HG03342 (cell line): ENCODE results near the gene SLC24A3.

Experiments used
- ATAC-seq: cut with Tn5 transposase; IDR thresholded peaks from one replicate; pipeline ENCODE4 v1.9.1; 2021; ENCODE audit warnings: mild to moderate bottlenecking, moderate library complexity; ENCODE audit not compliant: unreplicated experiment

SLC24A3 gene

GRCh38 chr20:19236371-19237055 is 24.1 kb downstream of the SLC24A3 start:
- no peak for ATAC-seq

- ATAC-seq = no peak
These were observed 29.0 kb downstream of the SLC24A3 start for GRCh38 chr20:19241440-19241839.

- no peak for ATAC-seq
These were observed 31.8 kb downstream of the SLC24A3 start for GRCh38 chr20:19244291-19244690.

DNA sequence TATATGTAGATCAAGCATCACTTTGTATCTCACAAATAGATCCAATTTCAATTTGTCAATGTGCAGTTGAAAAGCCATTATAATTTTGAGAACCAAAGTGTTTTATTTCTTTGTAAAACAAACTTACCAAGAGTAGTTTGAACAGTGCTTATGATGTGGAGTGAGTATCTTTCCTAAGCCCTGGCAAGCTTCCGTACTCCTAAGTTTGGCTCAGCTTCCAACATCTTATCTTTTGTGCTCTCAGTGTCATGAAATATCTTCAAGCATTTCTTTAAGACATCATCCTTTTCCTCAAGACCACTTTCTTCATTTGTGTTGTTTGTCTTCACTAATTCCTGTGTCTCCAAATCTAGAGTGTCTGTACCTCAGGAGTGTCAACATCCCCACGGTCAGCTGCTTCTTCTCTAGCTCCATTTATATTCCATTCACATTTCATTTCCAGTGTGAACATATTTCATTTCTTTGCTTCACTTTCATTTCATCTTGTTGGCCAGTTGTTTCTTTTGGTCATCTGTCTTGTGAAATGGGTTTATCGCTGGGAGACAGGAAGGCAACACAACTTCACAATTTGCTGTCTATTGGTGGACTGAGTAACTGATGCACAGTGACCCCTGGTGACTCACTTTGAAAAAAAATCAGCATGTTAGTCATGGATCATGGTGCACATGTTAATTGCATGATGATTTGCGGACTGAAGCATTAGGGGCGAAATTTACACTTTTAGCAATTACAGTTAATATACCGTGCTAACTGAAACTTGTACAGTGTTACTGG is 36.9 kb downstream of the SLC24A3 start:
- no peak for ATAC-seq

GRCh38 chr20:19250346-19250745 is 37.9 kb downstream of the SLC24A3 start:
- ATAC-seq = no peak

DNA sequence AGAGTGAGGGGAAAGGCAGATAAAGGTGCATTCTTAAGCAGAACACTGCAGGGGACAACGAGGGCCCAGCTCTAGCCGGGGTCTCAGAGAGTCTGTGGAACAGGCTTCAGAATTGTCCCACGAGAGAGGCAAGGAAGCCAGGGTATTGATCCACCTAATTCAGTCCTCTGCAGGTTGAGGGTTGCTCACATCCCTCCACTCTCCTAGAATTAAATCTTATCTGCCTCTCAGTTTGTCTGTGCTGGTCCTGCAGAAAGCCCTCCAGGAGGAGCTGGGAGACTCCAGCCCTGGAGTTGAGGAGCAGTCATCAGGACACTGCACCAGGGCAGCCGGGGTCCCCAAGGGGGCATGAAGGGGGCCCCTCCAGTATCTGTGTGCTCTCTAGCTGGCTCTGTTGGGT is 39.1 kb downstream of the SLC24A3 start:
- no peak for ATAC-seq

DNA sequence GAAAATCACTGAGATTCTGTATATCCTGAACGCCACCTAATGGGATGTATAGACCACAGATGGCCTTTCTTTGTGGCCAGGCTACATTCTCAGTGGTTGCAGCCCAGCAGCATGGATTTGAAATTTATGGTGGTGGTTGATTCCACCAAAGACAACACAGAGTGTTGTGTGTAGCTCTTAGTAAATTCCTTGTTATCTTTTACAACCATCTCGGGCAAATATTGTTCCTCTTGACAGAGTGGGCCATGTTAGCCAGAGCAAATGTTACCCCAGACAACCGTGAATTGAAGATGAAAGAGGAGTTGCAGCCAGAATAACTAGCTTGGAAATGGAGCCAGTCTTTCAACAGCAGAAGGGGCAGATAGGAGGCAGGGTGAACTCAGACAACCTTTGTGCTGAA is 39.5 kb downstream of the SLC24A3 start:
- ATAC-seq = no peak

DNA sequence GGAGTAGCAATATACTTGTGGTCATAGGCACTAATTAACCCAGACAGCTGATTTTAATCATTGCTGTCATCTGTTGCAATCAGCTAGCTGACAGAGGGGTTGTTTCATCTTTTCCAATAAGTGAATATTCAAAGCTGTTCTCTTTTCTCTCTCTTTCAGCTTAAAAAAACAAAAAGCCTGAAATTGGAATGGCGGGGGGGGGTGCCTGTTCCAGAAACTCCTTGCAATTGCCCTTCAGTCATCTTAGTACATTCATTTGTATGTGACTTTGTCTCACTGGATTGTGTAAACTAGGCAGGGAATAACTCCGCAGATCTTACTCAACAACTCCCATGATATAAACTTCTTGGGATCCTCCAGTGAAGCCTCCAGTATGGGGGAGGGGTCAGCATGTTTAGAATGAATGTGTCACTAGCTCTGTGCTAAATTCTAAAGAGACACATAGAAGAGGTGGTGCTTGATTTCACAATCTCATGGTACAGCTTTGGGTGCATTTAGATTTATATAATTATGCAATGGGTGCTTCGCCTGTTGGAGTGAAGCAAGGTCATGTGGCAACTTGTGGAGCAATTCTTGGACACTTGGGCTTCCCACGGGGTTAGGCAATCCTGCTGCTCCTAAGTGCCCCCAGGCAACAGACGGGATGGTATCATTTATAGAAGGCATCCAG is 40.1 kb downstream of the SLC24A3 start:
- ATAC-seq = no peak

DNA sequence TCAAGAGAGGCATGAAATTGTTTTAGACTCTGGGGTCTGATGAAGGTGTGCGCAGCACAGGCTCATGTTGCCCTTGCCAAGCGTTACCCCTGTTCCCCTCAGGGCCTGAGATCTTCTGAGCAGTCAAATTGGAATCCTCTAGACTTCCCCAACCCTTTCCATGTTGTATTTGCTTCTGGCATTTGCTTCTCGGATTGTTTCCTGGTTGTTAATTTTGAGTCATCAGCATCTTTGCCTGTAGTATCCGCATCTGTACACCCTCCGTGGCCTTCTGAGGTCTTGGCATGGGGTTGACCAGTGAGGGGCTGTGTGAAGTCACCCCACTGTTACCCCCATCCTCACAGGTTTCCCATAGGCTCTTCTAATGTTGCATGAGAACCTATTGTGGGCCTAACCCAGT is 40.9 kb downstream of the SLC24A3 start:
- ATAC-seq = no peak

DNA sequence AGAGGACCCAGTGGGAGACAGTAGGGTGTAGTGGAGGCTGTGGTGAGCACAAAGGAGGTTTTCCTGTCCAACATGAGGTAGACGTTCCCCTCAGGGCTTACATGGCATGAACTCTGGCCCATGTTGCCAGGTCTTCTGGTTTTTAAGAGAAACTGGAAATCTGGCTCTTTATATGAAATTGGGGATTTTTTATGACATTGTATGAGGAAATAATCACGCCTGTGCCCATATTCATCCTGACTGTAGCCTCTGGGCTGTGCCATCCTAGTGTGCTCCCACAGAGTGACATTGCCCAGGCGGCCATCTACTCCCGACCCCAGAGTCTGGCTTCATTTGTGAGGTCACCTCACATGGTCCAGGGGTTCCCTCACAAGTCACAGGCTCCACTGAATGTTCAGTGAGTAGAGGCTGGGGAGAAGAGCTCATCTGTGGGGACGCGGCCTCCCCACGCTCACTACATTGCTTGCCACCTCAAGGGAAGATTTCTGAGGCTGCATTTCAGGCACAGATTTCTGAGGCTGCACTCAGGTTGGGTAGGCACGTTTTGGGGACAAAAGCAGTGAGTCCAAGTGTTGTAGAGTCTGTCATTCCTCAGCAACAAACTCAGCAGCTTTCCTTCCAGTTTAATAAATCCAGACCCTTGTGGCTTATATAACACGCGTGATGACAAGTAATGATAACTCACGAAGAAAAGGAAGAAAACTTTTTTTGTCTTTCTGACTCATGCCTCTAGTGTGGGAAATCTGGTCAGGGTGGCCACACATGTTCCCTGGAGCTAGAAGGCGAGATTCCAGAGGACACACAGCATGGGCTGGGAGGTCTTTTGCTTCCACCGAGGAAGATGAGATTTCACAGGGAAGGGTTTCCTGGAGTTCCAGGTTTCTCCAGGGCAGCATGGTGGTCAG is 41.7 kb downstream of the SLC24A3 start:
- ATAC-seq = no peak

- no peak for ATAC-seq
These were observed 42.5 kb downstream of the SLC24A3 start for GRCh38 chr20:19254956-19255355.

- ATAC-seq = no peak
These were observed 43.6 kb downstream of the SLC24A3 start for GRCh38 chr20:19256085-19256484.

DNA sequence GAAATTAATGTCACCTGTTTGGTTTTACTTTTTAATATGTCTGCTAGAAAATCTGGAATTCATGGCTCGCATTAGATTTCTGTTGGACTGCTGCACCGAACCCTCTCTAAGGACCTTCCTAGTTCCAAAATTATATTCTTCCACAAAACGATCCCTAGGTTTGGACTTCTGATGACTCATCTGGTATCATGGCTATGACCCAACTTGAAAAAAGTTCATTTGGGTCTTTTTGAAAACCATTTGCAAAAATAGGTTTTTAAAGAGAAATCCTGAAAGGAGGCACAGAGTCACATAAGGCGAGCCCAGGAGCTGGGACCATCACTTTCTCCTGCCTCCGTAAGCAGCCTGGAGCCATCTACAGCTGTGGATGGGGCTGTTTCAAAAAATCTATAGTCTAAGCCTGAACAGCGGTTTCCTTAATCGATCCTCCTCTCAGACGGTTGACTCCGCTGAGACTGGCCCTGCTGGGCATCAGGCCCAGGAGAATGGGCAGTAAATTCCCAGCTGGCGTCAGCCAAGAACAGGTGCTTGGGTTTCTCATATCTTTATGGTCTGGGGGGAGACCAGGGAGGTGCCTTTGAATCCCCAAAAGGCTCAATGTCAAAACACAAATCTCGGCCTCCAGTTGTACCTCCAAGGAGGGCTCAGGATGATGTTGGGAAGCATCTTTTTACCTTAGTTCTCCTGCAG is 44.6 kb downstream of the SLC24A3 start:
- no peak for ATAC-seq

DNA sequence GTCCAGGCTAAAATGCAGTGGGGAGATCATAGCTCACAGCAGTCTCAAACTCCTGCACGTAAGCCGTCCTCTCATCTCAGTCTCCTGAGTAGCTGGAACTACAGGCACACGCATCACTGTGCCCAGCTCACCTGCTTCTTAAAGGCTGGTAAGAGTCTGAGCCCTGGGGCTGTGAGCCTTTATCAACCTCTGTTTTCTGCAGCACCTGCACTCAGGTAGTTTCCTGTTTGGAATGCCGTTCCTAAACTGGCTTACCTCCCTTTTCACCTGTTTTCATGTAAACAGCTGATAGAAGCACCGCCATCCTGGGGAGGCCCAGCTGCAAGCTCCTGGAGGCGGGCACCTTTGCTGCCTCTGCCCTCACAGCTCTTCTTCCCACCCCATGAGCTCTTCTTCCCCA is 45.4 kb downstream of the SLC24A3 start:
- no peak for ATAC-seq

DNA sequence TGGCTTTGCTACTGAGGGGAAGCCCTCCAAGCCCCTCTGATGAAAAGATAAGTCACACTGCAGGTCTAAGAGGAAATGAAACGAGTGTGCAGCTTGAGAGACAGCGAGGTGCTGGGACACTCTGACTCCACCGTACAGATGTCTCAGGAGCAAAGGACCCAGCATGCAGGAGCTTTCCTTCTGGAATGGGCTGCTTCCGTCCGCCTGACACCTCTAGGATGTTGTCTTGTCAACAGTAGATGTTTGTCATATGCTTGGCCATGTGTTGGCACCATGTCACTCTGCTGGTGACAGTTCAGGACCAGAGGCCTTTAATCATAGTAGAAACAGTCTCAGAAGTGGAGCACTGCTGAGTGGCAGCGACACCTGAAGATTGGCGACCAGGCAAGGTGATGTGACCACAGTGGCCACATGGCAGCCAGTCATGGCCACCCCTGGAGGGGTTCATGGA is 46.7 kb downstream of the SLC24A3 start:
- ATAC-seq = no peak

GRCh38 chr20:19260412-19261090 is 48.1 kb downstream of the SLC24A3 start:
- ATAC-seq = peak; percentile 57

GRCh38 chr20:19264191-19264590 is 51.7 kb downstream of the SLC24A3 start:
- ATAC-seq = no peak

DNA sequence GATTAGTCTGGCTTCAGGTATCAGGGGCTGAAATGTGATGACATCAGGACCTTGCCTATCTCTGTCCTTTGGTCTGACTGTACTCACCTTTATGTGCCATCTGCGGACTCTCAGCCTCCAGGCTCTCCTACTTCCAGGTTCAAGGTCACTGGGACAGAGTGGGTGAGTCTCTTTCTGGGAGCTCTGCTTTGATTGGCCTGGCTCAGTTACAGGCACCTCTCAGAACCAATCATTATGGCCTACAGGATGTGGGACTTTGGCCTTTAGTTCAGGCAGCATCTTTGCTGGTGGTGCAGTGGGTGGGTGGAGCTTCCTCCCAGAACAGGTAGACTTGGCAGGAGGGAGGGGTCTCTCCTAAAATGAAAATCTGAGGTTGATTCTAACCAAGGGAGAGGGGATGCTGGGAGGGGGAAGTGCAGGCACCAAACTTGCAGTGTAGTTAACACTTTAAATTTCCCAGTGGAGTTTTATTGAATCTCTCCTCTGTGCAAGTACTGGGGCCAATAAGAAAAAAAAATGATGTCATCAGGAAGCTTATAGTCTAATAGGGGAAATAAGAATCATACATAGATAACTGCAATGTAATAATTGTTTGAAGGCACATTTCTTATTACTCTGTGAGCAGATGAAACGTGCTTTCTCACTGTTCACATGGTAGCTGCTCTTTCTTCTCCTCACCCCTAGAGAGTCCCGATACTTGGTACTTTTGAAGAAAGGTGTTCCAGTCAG is 53.4 kb downstream of the SLC24A3 start:
- no peak for ATAC-seq

DNA sequence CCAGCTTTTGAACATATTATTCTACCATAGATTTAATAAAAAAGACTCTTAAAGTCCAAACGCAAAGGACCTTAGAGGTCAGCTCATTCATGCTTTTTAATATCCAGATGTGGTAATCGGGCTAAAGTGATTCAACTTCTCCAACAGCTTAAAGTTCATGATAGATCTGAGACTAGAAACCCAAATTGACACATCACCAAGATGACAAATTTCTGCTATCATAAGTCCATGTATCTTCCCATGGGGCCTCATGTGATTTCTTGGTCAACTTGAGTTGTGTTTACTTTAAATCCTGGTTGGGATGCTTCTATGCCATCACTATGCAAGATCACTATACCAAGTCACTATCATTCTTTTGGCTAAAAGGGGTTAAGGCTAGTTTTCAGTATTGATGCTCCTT is 56.0 kb downstream of the SLC24A3 start:
- no peak for ATAC-seq
